HG03469 (cell line): ENCODE measurements around the gene SLC6A12.

ENCODE experiments used
- ATAC-seq: cut with Tn5 transposase; IDR thresholded peaks from one replicate; pipeline ENCODE4 v1.9.1; 2021; ENCODE audit warnings: mild to moderate bottlenecking, moderate library complexity, moderate number of reproducible peaks; ENCODE audit not compliant: unreplicated experiment

SLC6A12 gene

GRCh38 chr12:167959-168600 is 45.9 kb downstream of the SLC6A12 start:
- ATAC-seq = no peak

GRCh38 chr12:166425-167075 is 47.4 kb downstream of the SLC6A12 start:
- ATAC-seq = no peak

GRCh38 chr12:165862-166368 is 48.0 kb downstream of the SLC6A12 start:
- no peak for ATAC-seq

GRCh38 chr12:164207-164606 is 49.8 kb downstream of the SLC6A12 start:
- ATAC-seq = no peak

- ATAC-seq = no peak
Measured at GRCh38 chr12:163406-163986, 50.5 kb downstream of the SLC6A12 start.

- no peak for ATAC-seq
Measured at GRCh38 chr12:162467-163307, 51.3 kb downstream of the SLC6A12 start.

- ATAC-seq = no peak
Measured at GRCh38 chr12:161823-162222, 52.1 kb downstream of the SLC6A12 start.

GRCh38 chr12:160858-161257 is 53.1 kb downstream of the SLC6A12 start:
- ATAC-seq = no peak

GRCh38 chr12:159156-159782 is 54.7 kb downstream of the SLC6A12 start:
- ATAC-seq = no peak

- ATAC-seq = no peak
Measured at GRCh38 chr12:157644-158043, 56.3 kb downstream of the SLC6A12 start.

GRCh38 chr12:156945-157344 is 57.0 kb downstream of the SLC6A12 start:
- ATAC-seq = no peak

GRCh38 chr12:155646-156045 is 58.3 kb downstream of the SLC6A12 start:
- ATAC-seq = no peak

GRCh38 chr12:155006-155405 is 59.0 kb downstream of the SLC6A12 start:
- no peak for ATAC-seq

GRCh38 chr12:154058-154457 is 59.9 kb downstream of the SLC6A12 start:
- no peak for ATAC-seq

GRCh38 chr12:153080-153746 is 60.7 kb downstream of the SLC6A12 start:
- no peak for ATAC-seq

GRCh38 chr12:152440-152839 is 61.5 kb downstream of the SLC6A12 start:
- ATAC-seq = no peak

- ATAC-seq = no peak
Measured at GRCh38 chr12:151579-151978, 62.4 kb downstream of the SLC6A12 start.

- no peak for ATAC-seq
Measured at GRCh38 chr12:148676-149416, 65.1 kb downstream of the SLC6A12 start.

GRCh38 chr12:147242-147641 is 66.7 kb downstream of the SLC6A12 start:
- no peak for ATAC-seq
